C4-2B (cell line): Measurements from ENCODE around the gene MYO1C.

Experiments
- H3K27ac ChIP-seq: fragments of 450-650 bp; 2 replicates; pipeline ENCODE4 v1.5.1; 2017
- CTCF ChIP-seq: fragments of 450-650 bp; conservative IDR thresholded peaks from 2 replicates; pipeline ENCODE4 v1.5.1; 2017; ENCODE audit warnings: mild to moderate bottlenecking
- ZFX ChIP-seq: fragments of 450-650 bp; IDR thresholded peaks from 2 replicates; pipeline ENCODE4 v1.6.1; 2017

The MYO1C gene

DNA sequence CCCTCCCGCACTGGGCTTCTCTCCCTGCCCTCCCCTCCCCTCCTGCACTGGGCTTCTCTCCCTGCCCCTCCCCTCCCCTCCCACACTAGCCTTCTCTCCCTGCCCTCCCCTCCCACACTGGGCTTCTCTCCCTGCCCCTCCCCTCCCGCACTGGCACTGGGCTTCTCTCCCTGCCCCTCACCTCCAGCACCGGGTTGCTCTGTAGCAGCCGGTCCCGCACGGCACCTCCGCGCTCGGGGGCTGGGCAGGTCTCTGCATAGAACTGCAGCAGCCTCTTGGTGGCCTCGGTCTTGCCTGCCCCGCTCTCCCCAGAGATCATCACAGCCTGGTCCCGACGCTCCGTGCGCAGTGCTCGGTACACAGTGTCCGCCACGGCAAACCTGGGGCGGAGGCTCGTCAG is 9.8 kb downstream of the MYO1C start:
- TF ChIP-seq ZFX (no peak), CTCF (no peak)
- H3K27ac ChIP-seq = peak overlapping the region; percentile 9; the same call in 1 of the 2 replicates

DNA sequence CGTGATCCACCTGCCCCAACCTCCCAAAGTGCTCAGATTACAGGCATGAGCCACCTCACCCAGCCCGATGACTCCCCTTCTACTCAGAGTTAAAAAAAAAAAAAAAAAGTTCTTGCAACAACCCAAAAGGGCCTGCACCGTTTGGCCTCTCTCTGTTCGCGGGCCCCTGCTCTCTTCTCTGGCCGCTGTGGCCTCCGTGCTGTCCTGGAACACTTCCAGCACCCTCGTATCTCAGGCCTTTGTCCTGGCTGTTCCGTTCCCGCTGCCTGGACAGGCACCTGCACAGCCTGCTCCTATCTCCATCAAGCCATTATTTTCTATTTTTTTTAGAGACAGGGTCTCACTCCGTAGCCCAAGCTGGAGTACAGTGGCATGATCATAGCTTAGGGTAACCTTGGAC is 10.8 kb downstream of the MYO1C start:
- H3K27ac ChIP-seq = peak overlapping the region; percentile 65
- TF ChIP-seq CTCF (no peak), ZFX (no peak)

- peak overlapping the region; percentile 65 for H3K27ac ChIP-seq
- no peak for TF ChIP-seq CTCF
- no peak for TF ChIP-seq ZFX
Observed at GRCh38 chr17:1480747-1481465, 11.6 kb downstream of the MYO1C start.

- TF ChIP-seq ZFX = no peak
- TF ChIP-seq CTCF = no peak
- H3K27ac ChIP-seq = no peak overlapping the region
Observed at GRCh38 chr17:1478418-1478817, 14.1 kb downstream of the MYO1C start.

DNA sequence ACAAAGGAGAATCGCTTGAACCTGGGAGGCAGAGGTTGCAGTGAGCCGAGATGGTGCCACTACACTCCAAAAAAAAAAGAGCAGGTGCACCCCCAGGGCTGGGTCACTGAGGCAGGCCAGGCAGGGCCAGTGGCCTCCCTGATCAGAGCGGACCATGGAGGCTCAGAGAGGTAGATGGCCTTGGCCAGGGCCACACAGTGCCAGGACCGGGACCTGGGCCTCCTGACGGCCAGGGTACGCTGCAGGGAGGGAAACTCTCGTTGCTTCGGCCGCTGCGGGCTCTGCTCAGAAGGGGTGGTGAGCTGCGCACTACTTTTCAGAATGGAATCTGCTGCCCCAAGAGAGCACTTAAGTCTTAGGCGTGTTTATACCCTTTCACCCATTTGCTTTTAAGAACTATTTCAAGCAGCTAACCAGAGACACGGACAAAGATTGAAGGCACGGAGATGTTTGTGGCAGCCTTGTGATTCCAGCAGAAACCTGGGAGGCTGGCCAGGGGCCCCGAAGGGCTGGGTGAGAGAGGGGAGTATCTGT is 17.1 kb downstream of the MYO1C start:
- no peak overlapping the region for H3K27ac ChIP-seq
- TF ChIP-seq CTCF = no peak
- no peak for TF ChIP-seq ZFX

- H3K27ac ChIP-seq = no peak overlapping the region
- TF ChIP-seq CTCF = no peak
- no peak for TF ChIP-seq ZFX
Observed at GRCh38 chr17:1474402-1475189, 17.9 kb downstream of the MYO1C start.

- TF ChIP-seq CTCF = no peak
- no peak for TF ChIP-seq ZFX
Observed at GRCh38 chr17:1473841-1474240, 18.6 kb downstream of the MYO1C start.

More at GRCh38 chr17:1473841-1474240, 18.6 kb downstream of the MYO1C start:
- no peak overlapping the region for H3K27ac ChIP-seq
